ENCODE data around the gene SERINC3.
A peak's percentile ranks its signal among the peaks of the same experiment; 100 is the strongest.
"Not testable (repeated sequence)": the region's sequence is repeated elsewhere in the genome, so short reads cannot be mapped to it uniquely, and the experiment has no call there.

The SERINC3 gene

DNA sequence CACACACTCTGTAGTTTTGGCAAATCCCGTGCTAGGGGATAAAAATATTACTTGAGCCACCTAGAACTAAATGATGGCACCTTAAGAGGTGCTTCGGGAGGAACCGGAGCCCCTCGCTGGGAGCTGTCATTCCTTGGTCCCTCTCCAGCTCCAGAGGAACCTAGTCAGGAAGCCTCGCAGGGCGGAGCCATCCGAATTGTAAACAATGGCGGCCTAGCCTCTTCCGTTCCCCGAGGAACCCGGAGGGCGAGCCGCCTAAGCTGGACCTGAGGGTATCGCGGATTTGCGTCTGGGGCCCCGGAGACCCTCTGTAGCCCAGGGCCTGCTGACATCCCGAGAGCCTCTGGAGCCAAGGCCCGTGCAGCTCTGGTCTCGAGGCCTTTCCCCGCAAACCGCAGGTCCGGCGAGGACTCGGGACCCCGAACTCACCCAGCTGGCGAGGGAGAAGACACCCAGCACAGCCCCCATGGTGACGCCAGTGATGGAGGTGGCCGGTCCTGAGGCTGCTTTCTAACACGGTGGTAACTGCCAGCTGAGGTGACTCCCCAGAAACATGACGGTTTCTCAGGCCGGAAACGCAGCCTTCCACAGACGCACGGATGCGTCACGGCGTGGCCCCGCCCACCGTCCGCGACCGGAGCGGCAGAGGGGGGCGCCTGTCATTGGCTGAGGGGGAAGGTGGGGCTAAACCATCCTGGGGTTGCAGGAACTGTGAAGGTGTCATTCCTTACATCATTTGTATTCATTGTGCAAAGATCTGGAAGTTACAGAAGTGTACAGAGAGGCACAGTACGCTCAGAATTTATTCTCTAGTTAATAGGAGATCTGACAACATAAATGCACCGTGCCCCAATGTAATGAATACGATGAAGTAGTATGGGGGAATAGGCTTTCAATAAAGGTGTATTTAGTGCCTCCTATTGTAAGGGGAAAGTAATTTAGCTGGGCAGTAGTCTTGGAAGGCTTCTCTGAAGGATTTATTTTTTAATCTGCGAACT, at the start of gene SERINC3:
Gene SERINC3, minus strand, starts transcription at position 587 of the 998 bp plus-strand sequence. Its CDS starts 119 bp downstream, at position 468.
- DNase-seq = peak; percentile 87 to 91

DNA sequence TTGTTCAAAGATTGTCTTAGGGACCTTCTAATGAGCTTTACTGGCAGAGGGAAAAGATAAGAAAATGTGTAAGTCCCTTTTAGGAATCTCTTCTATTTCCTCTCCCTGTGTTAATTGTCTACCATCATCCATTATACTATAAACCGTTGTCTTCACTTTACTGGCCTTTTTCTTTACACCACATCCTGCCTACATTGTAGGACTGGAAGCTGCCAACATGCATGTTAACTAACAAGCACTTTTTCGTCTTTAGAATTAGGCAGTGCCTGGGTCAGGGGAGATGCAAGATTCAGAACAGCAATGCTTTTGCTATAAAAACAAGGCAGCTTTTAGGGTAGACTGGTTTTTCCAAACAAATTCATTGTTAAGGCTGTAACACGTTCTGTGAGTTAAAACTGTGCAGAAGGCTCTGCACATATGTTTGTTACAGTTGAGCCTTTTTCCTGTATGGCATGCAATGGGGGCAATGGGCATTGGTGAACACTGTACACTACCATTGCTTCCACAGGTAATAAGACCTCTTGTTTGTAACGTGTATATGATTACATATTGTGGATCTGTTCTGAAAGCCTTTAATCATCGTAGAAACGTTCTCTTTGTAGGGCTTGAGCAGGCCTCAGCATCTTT, 49.6 kb upstream of the SERINC3 start:
- no peak for DNase-seq

GRCh38 chr20:44570367-44570766, 48.5 kb upstream of the SERINC3 start:
- no peak for DNase-seq

GRCh38 chr20:44566811-44567210, 44.9 kb upstream of the SERINC3 start:
- no peak for DNase-seq

- no peak for DNase-seq
These were observed 44.1 kb upstream of the SERINC3 start for GRCh38 chr20:44566018-44566417.

- no peak for DNase-seq
These were observed 40.0 kb upstream of the SERINC3 start for GRCh38 chr20:44561876-44562275.

DNA sequence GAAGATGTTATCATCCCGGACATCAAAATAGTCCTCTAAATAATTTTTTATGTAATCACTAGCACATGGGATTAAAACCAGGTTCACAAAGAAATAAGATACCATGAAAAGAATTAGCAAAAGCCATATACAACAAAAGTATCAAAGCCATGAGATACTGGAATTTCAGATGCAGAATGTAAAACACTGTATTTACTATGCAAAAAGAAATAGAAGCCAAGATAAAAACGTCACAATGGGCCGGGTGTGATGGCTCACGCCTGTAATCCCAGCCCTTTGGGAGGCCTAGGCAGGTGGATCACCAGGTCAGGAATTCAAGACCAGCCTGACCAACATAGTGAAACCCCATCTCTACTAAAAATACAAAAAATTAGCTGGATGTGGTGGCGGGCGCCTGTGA, 38.9 kb upstream of the SERINC3 start:
- DNase-seq = not testable (repeated sequence)

DNA sequence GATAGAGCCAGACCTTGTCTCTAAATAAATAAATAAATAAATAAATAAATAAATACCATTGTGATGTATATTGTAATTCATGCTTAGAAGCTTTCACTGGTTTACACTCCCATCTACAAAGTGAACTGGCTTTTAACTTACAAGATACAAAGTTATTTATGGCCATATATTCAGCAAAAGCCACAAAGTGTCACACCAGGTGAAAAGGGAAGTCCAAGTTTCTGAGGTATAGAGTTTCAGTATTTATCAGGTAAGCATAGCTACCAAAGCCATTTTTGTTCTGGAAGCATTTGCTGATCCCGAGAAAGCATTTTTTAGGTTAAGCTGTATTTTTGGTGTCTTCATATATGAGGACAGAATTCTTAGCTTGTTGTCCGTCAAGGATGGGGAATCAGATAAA, 38.4 kb upstream of the SERINC3 start:
- DNase-seq = no peak

- DNase-seq = no peak
These were observed 37.4 kb upstream of the SERINC3 start for GRCh38 chr20:44559302-44559701.

- DNase-seq = no peak
These were observed 31.4 kb upstream of the SERINC3 start for GRCh38 chr20:44552950-44553908.

DNA sequence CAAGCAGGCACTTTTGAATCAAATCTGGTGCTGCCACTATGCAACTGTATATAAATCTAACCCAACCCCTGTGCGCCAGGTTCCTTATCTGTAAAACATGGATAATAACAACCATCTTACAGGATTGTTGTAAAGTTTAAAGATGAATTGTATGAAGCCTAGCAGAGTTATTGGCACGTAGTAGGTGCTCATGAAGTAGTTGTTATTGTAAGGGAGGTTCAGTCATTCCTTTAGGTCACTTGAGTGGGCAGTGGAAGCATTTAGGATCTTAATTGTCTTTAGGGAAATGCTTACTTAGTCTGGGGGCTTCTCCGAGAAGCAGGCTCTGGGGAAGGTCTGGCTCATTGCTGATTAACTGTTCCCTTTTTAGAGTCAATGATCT, 30.7 kb upstream of the SERINC3 start:
- no peak for DNase-seq

DNA sequence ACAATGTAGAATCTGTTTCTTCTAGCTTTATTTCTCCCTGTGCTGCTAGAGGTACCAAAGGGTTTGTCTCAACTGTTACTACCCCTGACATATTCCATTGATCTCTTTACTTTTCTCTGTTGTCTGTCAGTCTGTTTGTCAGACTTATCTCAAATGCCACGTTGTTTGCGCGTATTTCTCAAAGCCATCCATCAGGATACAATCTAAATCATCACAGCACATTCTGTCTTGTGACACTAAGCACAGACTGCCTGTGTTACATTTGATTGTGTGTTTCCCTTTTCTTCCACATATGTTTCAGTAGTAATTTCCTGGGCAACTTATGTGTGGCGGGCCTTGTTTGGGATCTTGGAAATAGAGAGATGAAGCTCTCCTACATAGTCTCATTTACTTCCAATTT, 30.2 kb upstream of the SERINC3 start:
- no peak for DNase-seq

DNA sequence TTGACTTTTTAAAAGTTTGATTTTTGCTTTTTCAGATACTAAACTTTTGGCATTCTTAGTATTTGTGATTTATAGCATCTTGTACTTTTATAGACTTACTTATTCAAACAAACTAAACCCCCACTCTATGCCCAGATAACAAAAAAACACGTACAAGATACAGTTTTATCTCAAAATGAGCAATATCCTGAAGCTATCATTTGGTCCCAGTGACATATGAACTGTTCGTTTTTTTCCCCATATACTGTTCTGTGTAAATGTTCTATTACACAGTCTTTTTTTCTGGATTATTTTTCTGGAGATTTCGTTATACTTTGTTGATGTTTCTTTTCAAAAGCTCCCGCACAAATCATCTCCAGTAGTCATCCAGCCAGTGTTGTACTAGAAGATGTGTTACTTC, 27.3 kb upstream of the SERINC3 start:
- DNase-seq = no peak

- no peak for DNase-seq
These were observed 25.5 kb upstream of the SERINC3 start for GRCh38 chr20:44547419-44547818.

DNA sequence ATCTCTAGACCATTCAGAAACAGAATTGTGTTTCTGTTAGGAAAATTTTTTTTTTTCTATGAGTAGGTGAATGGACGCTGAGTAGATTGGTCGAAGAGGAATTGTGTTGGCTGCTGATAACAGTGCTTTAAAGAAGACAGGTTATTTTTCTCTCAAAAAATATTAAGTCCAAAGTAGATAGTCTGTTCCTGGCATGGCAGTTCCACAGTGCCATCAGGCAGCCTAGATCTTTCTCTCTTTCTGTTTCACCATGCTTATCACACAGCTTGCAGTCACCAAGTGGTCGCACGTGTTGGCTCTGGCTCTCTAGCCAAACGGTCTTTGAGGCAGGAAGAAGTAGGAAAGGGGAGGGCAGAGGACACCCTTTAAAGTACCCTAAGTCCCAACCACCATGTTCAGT, 22.4 kb upstream of the SERINC3 start:
- no peak for DNase-seq

- no peak for DNase-seq
These were observed 21.5 kb upstream of the SERINC3 start for GRCh38 chr20:44543358-44543757.

- DNase-seq = no peak
These were observed 21.0 kb upstream of the SERINC3 start for GRCh38 chr20:44542890-44543289.

GRCh38 chr20:44541992-44542391, 20.1 kb upstream of the SERINC3 start:
- DNase-seq = no peak

GRCh38 chr20:44540834-44541233, 19.0 kb upstream of the SERINC3 start:
- no peak for DNase-seq

DNA sequence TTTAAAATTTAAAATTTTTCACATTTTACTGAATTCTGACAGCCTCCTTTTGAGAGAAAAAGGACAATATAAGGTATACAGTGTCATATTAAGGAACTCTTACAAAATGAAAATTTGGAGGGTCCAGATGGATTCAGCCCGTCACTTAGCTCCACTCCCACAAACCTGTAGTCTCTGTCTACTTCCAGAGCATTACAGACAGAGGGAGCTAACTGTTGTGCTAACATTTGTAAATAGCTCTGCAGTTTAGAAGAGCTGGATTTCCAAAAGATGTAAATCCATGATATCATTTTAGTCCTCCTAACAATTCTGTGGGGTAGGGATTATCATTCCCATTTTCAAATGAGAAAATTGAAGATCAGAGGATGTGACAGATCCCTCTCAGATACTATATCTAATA, 16.1 kb upstream of the SERINC3 start:
- no peak for DNase-seq

- no peak for DNase-seq
These were observed 14.3 kb upstream of the SERINC3 start for GRCh38 chr20:44536175-44536574.

DNA sequence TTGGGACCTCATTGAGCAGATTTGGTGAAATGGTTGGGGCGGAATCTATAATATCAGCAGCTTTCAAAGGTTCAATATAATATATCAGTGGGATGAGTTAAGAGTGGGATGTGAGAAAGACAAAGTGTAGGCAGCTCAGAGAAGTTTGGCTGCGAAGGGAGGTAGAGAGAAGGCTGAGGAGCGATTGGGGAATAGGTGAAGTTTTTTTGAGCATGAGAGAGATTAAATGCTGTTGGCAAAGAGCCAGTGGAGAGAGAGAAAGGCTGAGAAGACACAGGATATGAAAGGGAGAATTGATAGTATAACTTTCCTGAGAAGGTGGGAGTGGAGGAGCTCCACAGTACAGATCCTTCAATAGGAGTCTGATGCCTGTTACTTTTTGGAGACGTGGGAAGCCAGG, 12.1 kb upstream of the SERINC3 start:
- DNase-seq = no peak

DNA sequence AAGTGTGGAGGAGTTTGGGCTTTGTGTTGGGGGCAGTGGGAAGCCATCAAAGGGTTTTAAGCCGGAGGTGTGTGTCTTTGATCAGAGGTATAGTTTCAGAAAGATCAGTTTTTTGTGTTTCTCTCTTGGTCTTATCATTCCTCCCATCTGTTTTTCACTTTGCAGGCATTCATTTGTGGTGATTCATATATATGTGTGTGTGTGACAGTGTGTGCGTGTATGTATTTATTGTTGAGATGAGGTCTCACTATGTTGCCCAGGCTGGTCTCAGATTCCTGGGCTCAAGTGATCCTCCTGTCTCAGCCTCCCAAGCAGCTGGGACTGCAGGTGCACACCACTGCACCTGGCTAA, 11.1 kb upstream of the SERINC3 start:
- no peak for DNase-seq

Data from AML-193 (cell line).